Cardiac septum (tissue), 1 donor: ENCODE results near the gene ZNF17. TPM values are rescaled to one million over a fixed set of nuclear protein-coding genes. Genes with fewer than 3 reads are reported as not detected.
A peak's percentile ranks its signal among the peaks of the same experiment; 100 is the strongest.

Source experiments
- DNase-seq: peaks from one replicate; pipeline ENCODE4 v3.0.0-alpha.2; 2020; ENCODE audit warnings: low spot score
- intact Hi-C: fragments of 100-400 bp; cut with DNase I; formaldehyde crosslinking; loops from one replicate; pipeline ENCODE4 v1.14.0; 2022
- total RNA-seq: library from RNA; stranded (reverse); fragmentation: NEBNext Ultra II Directional; extraction: Animal tissue kit (Norgen Biotek cat#: 25700); gene quantifications from one replicate; pipeline ENCODE4 v1.2.1, GENCODE V29; 2021
- donor health status: DM: no; HTN: no; CAD: no.

The ZNF17 gene
- total RNA-seq, 1 donor from 2014 or later, result 10.1 TPM

- intact Hi-C loops, result no loop called here
- peak; percentile 78 for DNase-seq
Observed at GRCh38 chr19:57406516-57407123, 4.3 kb upstream of the ZNF17 start.

- DNase-seq, result no peak
- intact Hi-C loops, result no loop called here
Observed at GRCh38 chr19:57419439-57419838, 8.5 kb downstream of the ZNF17 start.

DNA sequence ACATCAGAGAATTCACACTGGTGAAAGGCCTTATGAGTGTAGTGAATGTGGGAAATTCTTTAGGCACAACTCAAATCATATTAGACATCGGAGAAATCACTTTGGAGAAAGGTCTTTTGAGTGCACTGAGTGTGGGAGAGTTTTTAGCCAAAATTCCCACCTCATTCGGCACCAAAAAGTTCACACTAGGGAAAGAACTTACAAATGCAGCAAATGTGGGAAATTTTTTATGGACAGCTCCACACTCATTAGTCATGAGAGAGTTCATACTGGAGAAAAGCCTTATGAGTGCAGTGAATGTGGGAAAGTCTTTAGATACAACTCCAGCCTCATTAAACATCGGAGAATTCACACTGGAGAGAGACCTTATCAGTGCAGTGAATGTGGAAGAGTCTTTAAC lies 10.1 kb downstream of the ZNF17 start:
- no peak for DNase-seq
- intact Hi-C loops, result no loop called here

- DNase-seq, result no peak
- intact Hi-C loops, result no loop called here
Observed at GRCh38 chr19:57434386-57435061, 23.6 kb downstream of the ZNF17 start.

DNA sequence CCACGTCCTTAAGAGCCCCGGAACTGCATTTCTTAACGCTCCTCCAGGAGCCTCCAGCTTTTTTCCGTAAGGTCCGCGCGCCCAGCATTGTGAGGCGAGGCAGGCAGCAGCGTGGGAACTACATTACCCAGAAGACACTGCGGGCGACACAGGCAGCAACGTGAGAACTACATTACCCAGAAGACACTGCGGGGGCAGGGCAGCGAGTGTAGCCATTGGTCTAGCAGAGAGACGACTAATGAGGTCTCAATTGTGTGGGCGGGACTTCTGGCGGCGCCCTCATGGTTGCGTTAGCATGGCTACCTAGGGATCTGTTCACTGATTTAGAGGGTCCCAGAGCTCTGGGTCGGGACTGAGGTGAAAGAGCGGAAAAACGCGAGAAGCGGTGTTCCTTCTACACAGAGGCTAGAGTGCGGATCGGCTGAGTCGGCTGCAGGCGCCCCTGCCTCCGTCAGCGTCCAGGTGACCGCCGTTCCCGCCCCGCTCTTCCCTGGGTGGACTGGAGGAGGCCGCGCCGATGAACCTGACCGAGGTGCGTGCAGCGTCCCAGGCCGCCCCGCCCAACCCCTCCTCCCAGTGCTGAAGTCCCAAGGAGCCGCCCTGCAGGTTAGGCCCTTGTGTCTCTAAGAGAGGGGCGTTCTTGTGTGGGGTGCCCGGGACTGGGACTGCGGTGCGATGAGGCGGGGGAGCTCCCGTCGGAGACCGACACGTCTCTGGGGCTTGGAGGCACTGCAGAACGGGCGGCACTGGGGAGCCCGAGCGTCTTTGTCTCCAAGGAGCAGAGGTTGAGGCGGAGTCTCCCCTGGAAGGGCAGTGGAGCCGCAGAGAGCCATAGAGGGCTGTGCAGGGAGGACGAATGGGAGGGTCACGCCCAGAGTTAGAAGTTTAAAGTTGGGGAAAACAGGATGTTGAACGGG lies 24.4 kb downstream of the ZNF17 start, which contains the start of gene ZNF749:
Gene ZNF749 (plus strand): TSS at position 264 of the 917 bp plus-strand sequence. CDS start 254 bp downstream, at position 518.
- intact Hi-C loops, result no loop called here
- DNase-seq, result peak; percentile 98

DNA sequence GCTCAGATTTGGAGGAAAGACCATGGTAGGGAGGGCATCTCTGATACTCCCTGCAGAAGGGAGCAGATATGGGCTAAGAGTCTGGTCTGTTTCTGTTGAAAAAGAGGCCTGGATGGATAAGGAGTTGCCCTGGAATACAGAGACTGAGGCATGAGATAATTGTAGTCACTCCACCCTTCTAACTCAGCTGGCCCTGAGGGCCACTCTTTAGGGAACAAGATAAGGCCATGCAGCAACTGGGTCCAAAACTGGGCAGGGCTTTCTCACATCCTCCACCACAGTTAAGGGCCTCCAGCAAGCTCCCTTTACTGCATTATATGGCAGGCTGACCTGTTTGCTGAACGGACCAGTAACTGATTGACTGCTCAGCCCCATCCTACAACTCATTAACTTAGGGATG lies 25.5 kb downstream of the ZNF17 start:
- intact Hi-C loops, result no loop called here
- no peak for DNase-seq

DNA sequence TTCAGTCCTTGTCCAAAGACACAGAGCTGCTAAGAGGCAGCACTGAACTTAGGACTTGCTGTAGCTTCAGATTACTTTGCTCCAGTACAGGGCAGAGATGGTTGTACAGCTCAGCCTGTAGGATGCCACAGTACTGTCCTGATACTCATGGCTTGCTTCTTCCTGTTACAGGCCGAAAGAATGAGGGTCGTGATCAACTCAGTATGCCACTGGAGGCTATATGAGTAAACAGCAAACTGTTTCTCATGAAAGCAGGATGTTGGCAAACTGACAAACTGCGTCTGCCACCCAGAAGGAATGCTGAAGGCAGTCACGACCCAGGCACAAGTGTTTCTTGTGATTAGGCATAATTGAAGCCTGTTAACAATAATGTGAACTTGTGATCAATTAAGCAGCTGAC lies 27.0 kb downstream of the ZNF17 start:
- intact Hi-C loops, result no loop called here
- no peak for DNase-seq

- intact Hi-C loops, result no loop called here
- no peak for DNase-seq
Observed at GRCh38 chr19:57438925-57439324, 28.0 kb downstream of the ZNF17 start.

- intact Hi-C loops, result no loop called here
- no peak for DNase-seq
Observed at GRCh38 chr19:57441979-57442752, 31.2 kb downstream of the ZNF17 start.

GRCh38 chr19:57443121-57443696 lies 32.2 kb downstream of the ZNF17 start:
- DNase-seq, result no peak

GRCh38 chr19:57452307-57452706 lies 41.3 kb downstream of the ZNF17 start:
- intact Hi-C loops, result no loop called here
- no peak for DNase-seq

More at GRCh38 chr19:57443121-57443696, 32.2 kb downstream of the ZNF17 start:
- intact Hi-C loops, result no loop called here

DNA sequence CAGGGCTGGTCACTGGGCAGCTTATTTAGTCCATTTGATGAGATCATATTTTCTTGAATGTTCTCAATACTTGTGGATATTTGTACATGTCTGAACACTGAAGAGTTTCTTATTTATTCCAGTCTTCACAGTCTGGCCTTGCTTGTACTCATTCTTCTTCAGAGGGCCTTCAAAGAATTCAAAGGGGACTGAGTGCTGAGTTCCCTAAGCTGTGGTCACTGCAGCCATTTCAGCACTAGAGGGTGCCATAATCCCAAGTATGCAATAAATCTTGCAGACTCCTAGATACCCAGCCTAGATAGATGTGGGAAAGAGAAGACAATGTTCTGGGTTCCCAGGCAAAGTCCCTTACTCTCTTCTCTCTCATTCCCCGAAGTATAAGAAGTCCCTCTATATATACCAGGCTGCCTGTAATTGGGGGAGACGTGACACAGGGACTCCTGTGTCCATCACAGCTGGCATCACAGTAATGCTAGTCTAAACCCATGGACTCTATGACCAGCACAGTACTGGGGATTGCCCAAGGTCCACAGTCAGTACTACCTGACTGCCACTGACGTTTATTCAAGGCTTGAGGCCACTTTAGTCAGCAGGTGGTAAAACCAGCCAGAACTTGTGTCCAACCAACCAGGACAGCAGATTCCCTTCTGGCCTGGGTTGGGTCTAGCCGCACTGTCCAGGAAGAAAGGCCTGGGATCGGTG lies 54.9 kb downstream of the ZNF17 start:
- no peak for DNase-seq
- intact Hi-C loops, result no loop called here

GRCh38 chr19:57466489-57466888 lies 55.5 kb downstream of the ZNF17 start:
- intact Hi-C loops, result no loop called here
- peak; percentile 80 for DNase-seq

Other genes starting within 250 kb of the ZNF17 start
- gene DUXA, start 243.7 kb upstream of the ZNF17 start, total RNA-seq, result not detected
- gene ZNF264, start 219.7 kb upstream of the ZNF17 start, total RNA-seq, result 23.0 TPM
- 2.2 TPM for gene AURKC, start 180.1 kb upstream of the ZNF17 start, total RNA-seq
- gene ZNF805, start 170.5 kb upstream of the ZNF17 start, total RNA-seq, result 12.8 TPM
- 45.3 TPM for gene ZNF460, start 130.7 kb upstream of the ZNF17 start, total RNA-seq
- gene ZNF543, start 90.7 kb upstream of the ZNF17 start, total RNA-seq, result 6.1 TPM
- gene ZNF304, start 59.9 kb upstream of the ZNF17 start, total RNA-seq, result 10.0 TPM
- 10.2 TPM for gene TRAPPC2B, start 47.6 kb upstream of the ZNF17 start, total RNA-seq
- 4.0 TPM for gene ZNF547, start 47.6 kb upstream of the ZNF17 start, total RNA-seq
- 16.1 TPM for gene ZNF548, start 21.3 kb upstream of the ZNF17 start, total RNA-seq
- 4.0 TPM for gene ZNF749, start 24.2 kb downstream of the ZNF17 start, total RNA-seq
- 3.0 TPM for gene VN1R1, start 46.0 kb downstream of the ZNF17 start, total RNA-seq
- 23.7 TPM for gene ZNF772, start 66.4 kb downstream of the ZNF17 start, total RNA-seq
- gene ZNF419, start 76.6 kb downstream of the ZNF17 start, total RNA-seq, result 8.7 TPM
- 5.5 TPM for gene ZNF773, start 88.8 kb downstream of the ZNF17 start, total RNA-seq
- 3.6 TPM for gene ZNF549, start 116.2 kb downstream of the ZNF17 start, total RNA-seq
- gene ZNF550, start 148.7 kb downstream of the ZNF17 start, total RNA-seq, result 9.9 TPM
- 4.8 TPM for gene ZNF416, start 167.8 kb downstream of the ZNF17 start, total RNA-seq
- 4.5 TPM for gene ZIK1, start 173.0 kb downstream of the ZNF17 start, total RNA-seq
- gene ZNF530, start 188.7 kb downstream of the ZNF17 start, total RNA-seq, result 3.5 TPM
- 16.5 TPM for gene ZNF134, start 203.1 kb downstream of the ZNF17 start, total RNA-seq
- 14.2 TPM for gene ZNF211, start 222.0 kb downstream of the ZNF17 start, total RNA-seq